GM19240 (cell line): Measurements from ENCODE around the gene GPR137.
"Not testable (repeated sequence)": the region's sequence is repeated elsewhere in the genome, so short reads cannot be mapped to it uniquely, and the experiment has no call there.

Source experiments
- DNase-seq: peaks from one replicate; pipeline ENCODE4 v3.0.0; 2011; ENCODE audit warnings: low spot score; ENCODE audit not compliant: insufficient read length

GPR137 gene

GRCh38 chr11:64317961-64318765, 32.5 kb downstream of the GPR137 start, which contains the start of gene PRDX5:
PRDX5 (plus strand) TSS chr11:64318121; CDS start chr11:64318216, 95 bp downstream.
- peak; percentile 92 for DNase-seq

- no peak for DNase-seq
These were observed 33.4 kb downstream of the GPR137 start for GRCh38 chr11:64318766-64319761.

- DNase-seq = no peak
These were observed 34.9 kb downstream of the GPR137 start for GRCh38 chr11:64320556-64320955.

DNA sequence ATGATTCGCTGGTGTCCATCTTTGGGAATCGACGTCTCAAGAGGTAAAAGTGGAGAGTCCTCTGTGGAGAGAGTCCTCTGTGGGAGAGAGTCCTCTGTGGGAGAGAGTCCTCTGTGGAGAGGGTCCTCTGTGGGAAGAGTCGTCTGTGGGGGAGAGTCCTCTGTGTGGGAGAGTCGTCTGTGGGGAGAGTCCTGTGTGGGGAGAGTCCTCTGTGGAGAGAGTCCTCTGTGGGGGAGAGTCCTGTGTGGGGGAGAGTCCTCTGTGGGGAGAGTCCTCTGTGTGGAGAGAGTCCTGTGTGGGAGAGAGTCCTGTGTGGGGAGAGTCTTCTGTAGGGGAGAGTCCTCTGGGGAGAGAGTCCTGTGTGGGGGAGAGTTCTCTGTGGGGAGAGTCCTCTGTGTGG, 35.4 kb downstream of the GPR137 start:
- DNase-seq = no peak

- DNase-seq = no peak
These were observed 35.9 kb downstream of the GPR137 start for GRCh38 chr11:64321533-64321932.

DNA sequence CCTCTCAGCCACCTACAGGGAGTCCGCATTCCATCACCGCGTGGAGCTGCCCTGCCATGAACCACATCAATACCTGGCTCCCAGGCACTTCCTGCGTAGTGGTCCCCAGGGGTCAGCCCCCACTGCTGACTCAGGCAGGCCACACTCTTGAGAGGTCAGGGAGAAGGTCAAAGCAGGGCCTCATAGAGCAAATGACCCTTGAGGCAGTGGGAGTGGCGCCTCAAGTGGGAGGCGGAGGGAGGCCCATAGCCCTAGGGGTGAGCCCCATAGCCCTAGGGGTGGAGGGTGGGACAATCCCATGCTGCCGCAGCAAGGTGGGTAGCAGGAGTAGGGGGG, 37.2 kb downstream of the GPR137 start:
- DNase-seq = no peak

DNA sequence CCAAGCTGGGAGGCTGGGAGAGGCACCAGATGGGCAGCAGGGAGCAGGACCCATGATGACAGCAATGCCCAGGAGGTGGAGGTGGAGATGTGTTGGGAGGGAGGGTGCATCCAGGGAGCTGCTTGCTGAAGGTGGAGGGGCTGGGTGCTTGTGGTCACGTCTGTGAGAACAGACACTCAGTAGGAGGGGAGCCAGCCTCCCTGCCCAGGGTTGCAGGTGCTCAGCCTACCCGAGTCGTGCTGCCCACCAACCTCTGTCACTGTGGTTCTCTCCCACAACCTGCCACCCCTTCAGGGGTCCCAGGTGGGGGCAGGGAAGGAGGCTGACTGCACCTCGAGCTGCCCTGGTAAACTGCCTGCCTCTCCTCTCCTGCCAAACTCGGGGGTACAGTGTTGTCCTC, 37.7 kb downstream of the GPR137 start:
- no peak for DNase-seq

DNA sequence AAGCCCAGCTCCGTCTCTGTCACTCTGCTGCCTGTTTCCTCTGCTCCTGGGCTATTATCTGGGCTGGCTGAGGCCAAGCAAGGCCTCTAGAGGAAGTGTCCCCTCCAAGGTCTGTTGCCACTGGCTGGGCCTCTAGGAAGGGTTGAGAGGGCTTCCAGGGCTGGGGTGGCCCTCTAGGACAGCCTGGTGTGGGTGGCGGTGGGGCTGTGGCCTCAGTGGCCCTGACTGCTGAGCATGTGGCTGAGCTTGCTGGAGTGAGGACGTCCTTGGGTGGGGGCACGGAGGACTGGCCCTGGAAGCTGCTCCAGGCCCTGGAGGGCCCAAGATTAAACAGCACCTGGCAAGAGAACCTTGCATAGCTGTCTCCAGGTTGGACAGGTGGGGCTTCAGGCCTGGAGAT, 38.3 kb downstream of the GPR137 start:
- not testable (repeated sequence) for DNase-seq

GRCh38 chr11:64324692-64325469, 39.2 kb downstream of the GPR137 start:
- no peak for DNase-seq

- DNase-seq = no peak
These were observed 41.7 kb downstream of the GPR137 start for GRCh38 chr11:64327375-64327774.

DNA sequence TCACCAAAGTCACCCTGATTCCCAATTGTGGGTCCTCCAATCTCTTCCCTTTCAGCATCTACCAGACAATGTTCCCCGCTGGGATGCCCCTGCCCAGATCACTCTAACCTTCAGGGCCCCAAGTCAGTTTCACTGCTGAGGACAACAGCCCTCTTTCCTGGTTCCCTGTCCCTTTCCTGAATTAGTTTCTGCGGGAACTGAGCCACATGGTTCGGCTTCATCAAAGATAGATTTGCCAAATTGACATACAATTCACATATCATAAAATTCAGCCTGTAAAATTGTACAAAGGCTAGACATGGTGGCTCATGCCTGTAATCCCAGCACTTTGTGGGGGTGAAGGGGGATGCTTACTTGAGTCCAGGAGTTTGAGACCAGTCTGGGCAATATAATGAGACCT, 42.3 kb downstream of the GPR137 start:
- DNase-seq = no peak

- DNase-seq = no peak
These were observed 45.2 kb downstream of the GPR137 start for GRCh38 chr11:64330888-64331287.

GRCh38 chr11:64331569-64332371, 46.1 kb downstream of the GPR137 start:
- DNase-seq = peak; percentile 61

GRCh38 chr11:64333556-64333955, 47.9 kb downstream of the GPR137 start:
- DNase-seq = no peak

DNA sequence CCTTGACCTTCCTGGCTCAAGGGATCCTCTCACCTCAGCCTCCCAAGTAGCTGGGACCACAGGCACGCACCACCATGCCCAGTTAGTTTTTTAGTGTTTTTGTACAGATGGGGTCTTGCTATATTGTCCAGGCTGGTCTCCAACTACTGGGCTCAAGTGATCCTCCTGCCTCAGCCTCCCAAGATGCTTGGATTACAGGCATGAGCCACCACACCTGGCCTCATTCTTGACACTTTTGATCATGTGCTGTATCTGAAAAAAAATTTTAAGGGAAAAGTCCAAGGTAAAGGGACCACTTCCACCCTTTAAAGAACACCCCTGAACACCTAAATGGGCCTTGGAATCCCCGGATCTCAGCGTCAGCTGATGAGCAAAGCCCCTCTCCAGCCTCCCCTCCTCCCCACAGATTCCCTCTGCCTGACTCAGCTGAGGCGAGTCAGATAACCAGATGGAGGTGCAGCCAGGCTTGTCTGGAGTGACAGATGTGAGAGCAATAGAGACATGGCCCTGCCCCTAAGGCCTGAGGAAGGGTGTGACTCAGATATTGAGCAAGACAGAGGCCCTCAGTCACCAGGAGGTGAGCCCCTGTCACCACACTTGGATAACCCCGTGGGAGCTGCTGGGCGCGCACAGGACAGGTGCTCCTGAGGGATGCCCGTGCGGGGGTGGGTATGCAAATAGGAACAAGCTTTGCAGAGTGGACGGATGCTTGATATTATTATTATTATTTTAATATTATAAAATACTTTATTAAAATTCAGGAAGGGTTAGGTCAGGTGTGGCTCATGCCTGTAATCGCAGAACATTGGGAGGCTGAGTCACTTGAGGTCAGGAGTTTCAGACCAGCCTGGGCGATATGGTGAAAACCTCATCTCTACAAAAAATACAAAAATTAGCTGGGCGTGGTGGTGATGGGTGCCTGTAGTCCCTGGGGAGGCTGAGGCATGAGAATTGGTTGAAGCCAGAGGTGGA, 49.4 kb downstream of the GPR137 start:
- DNase-seq = peak; percentile 85

DNA sequence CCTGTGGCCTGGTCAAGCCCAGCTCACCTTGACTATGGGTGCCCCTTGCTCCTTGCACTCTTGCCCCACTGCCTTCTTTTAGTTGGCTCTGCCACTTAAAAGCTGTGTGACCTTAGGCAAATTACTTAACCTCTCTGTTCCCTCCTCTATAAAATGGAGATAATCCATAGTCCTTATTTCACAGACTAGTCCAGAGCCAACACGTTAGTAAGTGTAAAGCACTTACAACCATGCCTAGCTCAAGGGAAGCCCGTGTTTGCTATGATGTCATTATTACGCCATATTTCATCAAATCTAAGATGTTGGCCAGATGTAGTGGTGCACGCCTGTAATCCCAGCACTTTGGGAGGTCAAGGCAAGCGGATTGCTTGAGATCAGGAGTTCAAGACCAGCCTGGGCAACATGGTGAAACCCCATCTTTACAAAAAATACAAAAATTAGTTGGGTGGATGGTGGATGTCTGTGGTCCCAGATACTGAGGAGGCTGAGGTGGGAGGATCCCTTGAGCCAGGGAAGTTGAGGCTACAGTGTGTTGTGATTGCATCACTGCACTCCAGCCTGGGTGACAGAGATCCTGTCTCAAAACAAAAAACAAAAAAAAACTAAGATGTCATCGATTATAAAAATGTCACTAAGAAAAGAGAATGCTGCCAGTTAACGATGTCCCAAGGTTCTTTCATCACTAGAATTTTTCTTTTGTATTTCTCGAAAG, 52.0 kb downstream of the GPR137 start:
- DNase-seq = no peak

DNA sequence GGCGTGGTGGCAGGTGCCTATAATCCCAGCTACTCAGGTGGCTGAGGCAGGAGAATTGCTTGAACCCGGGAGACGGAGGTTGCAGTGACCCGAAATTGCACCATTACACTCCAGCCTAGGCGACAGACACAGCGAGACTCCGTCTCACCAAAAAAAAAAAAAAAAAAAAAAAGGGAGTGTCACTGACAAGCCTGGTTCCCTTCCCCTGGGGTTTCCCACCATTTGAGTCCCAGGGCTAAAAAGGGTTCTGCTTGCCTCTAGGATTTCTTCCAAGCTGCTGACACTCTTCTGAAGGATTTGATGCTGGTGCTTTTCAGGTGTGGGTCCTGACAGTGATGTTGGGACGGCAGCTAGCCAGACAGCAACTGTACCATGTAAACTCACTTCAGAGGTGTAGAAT, 53.1 kb downstream of the GPR137 start:
- no peak for DNase-seq
